ENCODE results near the gene ARHGEF39. TPM values are rescaled to one million over a fixed set of nuclear protein-coding genes. Genes with fewer than 3 reads are reported as not detected.
A peak's percentile ranks its signal among the peaks of the same experiment; 100 is the strongest.

The ARHGEF39 gene
- total and polyA plus RNA-seq, 8 donors, result 1.5 to 17.7 (median 10.0) TPM

GRCh38 chr9:35629597-35629996 lies 35.4 kb downstream of the ARHGEF39 start:
- DNase-seq, result no peak
- H3K36me3 ChIP-seq, result no peaks in the 10 kb centered on the region
- no peaks in the 10 kb centered on the region for H3K9me3 ChIP-seq
- no peaks in the 10 kb centered on the region for H3K27me3 ChIP-seq
- H3K27ac ChIP-seq, result no peak overlapping the region
- H3K4me3 ChIP-seq, result no peak overlapping the region
- no peak for ATAC-seq
- TF ChIP-seq, protein P1, sequence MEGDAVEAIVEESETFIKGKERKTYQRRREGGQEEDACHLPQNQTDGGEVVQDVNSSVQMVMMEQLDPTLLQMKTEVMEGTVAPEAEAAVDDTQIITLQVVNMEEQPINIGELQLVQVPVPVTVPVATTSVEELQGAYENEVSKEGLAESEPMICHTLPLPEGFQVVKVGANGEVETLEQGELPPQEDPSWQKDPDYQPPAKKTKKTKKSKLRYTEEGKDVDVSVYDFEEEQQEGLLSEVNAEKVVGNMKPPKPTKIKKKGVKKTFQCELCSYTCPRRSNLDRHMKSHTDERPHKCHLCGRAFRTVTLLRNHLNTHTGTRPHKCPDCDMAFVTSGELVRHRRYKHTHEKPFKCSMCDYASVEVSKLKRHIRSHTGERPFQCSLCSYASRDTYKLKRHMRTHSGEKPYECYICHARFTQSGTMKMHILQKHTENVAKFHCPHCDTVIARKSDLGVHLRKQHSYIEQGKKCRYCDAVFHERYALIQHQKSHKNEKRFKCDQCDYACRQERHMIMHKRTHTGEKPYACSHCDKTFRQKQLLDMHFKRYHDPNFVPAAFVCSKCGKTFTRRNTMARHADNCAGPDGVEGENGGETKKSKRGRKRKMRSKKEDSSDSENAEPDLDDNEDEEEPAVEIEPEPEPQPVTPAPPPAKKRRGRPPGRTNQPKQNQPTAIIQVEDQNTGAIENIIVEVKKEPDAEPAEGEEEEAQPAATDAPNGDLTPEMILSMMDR (IDR thresholded peaks at IDR 0.05), result no peak
- peaks cover 0 to 3% of the 10 kb centered on the region in 2 donors for H3K4me1 ChIP-seq
- intact Hi-C loops (cut with DNase I), result no loop called here

- no peak for ATAC-seq
- H3K36me3 ChIP-seq, result no peaks in the 10 kb centered on the region
Measured at GRCh38 chr9:35628389-35628991, 36.5 kb downstream of the ARHGEF39 start.

GRCh38 chr9:35627575-35627974 lies 37.4 kb downstream of the ARHGEF39 start:
- Histone ChIP-seq H3K4me3 (no peak overlapping the region), H3K4me1 (no peaks in the 10 kb centered on the region), H3K36me3 (no peaks in the 10 kb centered on the region), H3K27me3 (no peaks in the 10 kb centered on the region), H3K9me3 (no peaks in the 10 kb centered on the region), H3K27ac (no peak overlapping the region)
- intact Hi-C loops (cut with DNase I), result no loop called here
- ATAC-seq, result no peak
- TF ChIP-seq, protein P1 (IDR thresholded peaks at IDR 0.05), result no peak
- no peak for DNase-seq

More at GRCh38 chr9:35628389-35628991, 36.5 kb downstream of the ARHGEF39 start:
- no peak overlapping the region for H3K27ac ChIP-seq
- no peaks in the 10 kb centered on the region for H3K27me3 ChIP-seq
- no peak for DNase-seq
- intact Hi-C loops (cut with DNase I), result no loop called here
- TF ChIP-seq, protein P1 (IDR thresholded peaks at IDR 0.05), result no peak
- H3K4me1 ChIP-seq, result no peaks in the 10 kb centered on the region
- H3K9me3 ChIP-seq, result no peaks in the 10 kb centered on the region
- no peak overlapping the region for H3K4me3 ChIP-seq

DNA sequence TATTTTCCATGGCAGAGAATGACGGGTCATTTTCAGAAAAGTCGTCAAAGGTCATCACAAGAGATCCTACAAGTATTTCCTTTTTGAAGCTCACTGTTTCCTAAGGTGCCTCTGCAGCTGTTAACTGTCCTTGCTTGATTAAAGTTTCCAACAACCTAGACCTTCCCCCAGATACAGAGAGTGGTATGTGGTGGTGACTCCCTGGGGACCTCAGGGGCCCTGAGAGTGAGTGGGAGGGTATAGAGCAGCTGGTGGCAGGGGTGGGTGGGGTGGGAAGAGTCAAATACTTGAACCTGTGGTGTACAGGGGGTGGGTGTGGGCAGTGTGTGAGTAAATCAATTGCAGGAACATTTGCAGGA lies 45.2 kb downstream of the ARHGEF39 start:
- DNase-seq (no peak), ATAC-seq (no peak)
- TF ChIP-seq, protein P1 (IDR thresholded peaks at IDR 0.05), result no peak
- Histone ChIP-seq H3K27ac (no peak overlapping the region), H3K4me1 (peaks cover 6 to 34% of the 10 kb centered on the region in 2 donors), H3K27me3 (peaks cover 0 to 8% of the 10 kb centered on the region in 2 donors), H3K9me3 (no peaks in the 10 kb centered on the region), H3K36me3 (no peaks in the 10 kb centered on the region), H3K4me3 (no peak overlapping the region)
- intact Hi-C loops (cut with DNase I), result no loop called here

DNA sequence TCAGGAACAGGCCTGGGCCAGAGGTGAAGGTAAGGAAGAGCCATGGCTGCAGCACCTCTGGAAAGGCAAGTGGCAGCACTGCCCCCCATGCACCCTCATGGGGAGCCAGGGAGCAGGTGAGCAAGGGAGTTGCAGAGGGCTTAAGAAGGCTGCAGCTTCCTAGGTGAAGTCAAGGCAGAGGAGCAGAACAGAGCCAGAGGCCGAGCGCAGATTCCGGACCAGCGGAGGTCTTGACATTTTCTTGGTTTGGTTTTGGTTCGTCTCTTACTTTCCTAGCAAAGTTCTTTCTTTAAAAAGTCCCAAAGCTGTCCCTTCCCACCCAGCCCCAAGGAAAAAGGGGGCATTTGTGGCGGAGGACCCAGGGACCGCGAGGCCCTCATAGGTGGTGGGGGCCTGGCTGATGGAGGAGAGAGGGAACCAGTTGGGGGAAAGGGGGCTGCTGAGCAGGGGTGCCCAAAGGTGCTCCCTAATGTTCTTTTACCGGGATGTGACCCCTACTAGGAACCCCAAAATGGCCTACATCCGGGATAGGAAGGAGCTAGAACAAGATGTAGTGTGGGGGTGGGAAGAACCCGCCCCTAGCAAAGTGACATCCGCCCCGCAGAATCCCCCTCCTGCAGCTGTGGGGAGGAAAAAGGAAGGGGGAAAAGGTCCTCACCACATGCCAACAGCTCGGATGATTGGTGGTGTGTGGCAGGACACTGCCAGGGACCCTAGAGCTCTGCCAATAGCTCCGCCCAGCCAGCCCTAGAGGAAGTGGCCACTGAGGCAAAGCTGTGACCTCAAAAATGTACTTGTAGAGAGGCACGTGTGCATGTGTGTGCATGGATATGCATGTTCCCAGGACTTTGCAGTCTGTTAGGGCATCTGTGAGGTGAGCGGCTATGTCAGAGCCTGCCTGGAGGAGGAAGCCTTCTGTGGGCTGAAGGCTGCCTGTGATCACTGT lies 45.9 kb downstream of the ARHGEF39 start:
- H3K9me3 ChIP-seq, result no peaks in the 10 kb centered on the region
- intact Hi-C loops (cut with DNase I), result no loop called here
- H3K36me3 ChIP-seq, result no peaks in the 10 kb centered on the region
- H3K4me3 ChIP-seq, result no peak overlapping the region
- peak; percentile 31 for ATAC-seq
- TF ChIP-seq, protein P1 (IDR thresholded peaks at IDR 0.05), result no peak
- H3K4me1 ChIP-seq, result peaks cover 6 to 34% of the 10 kb centered on the region in 2 donors
- peak overlapping the region in 1 of 2 donors; percentile 18 for H3K27ac ChIP-seq
- peak in 2 of 4 donors; percentile 13 to 60 for DNase-seq
- H3K27me3 ChIP-seq, result peaks cover 0 to 8% of the 10 kb centered on the region in 2 donors
